ENCODE data around the gene ERG28.

ERG28 gene

GRCh38 chr14:75700295-75700694 is 39.6 kb upstream of the ERG28 start:
- no peak overlapping the region for H3K27ac ChIP-seq (replicated peaks)
- H3K27me3 ChIP-seq (ENCODE audit: insufficient read depth, poor library complexity, severe bottlenecking): no peaks in the 10 kb centered on the region
- H3K4me3 ChIP-seq (replicated peaks; ENCODE audit: insufficient read depth, low read length): no peak overlapping the region
- DNase-seq (ENCODE audit: low read depth in 1 of 2, low spot score in 1 of 2): no peak
- TF ChIP-seq SPI1 (IDR thresholded peaks at IDR 0.05; ENCODE audit: borderline replicate concordance, low read depth) (no peak), GABPA (IDR thresholded peaks at IDR 0.05; ENCODE audit: low read depth) (no peak), REST (IDR thresholded peaks at IDR 0.05; ENCODE audit: insufficient replicate concordance, low read depth) (no peak), POLR2AphosphoS5 (IDR thresholded peaks at IDR 0.05; ENCODE audit: low read depth) (no peak), CTCF (IDR thresholded peaks at IDR 0.05; ENCODE audit: insufficient read depth, low read length) (no peak)

- Histone ChIP-seq H3K27ac (replicated peaks) (no peak overlapping the region), H3K27me3 (ENCODE audit: insufficient read depth, poor library complexity, severe bottlenecking) (no peaks in the 10 kb centered on the region), H3K4me3 (replicated peaks; ENCODE audit: insufficient read depth, low read length) (no peak overlapping the region)
- no peak for TF ChIP-seq CTCF (IDR thresholded peaks at IDR 0.05; ENCODE audit: insufficient read depth, low read length)
- TF ChIP-seq POLR2AphosphoS5 (IDR thresholded peaks at IDR 0.05; ENCODE audit: low read depth): no peak
- TF ChIP-seq REST (IDR thresholded peaks at IDR 0.05; ENCODE audit: insufficient replicate concordance, low read depth): no peak
- TF ChIP-seq GABPA (IDR thresholded peaks at IDR 0.05; ENCODE audit: low read depth): no peak
- no peak for TF ChIP-seq SPI1 (IDR thresholded peaks at IDR 0.05; ENCODE audit: borderline replicate concordance, low read depth)
- no peak for DNase-seq (ENCODE audit: low read depth in 1 of 2, low spot score in 1 of 2)
Measured at GRCh38 chr14:75699331-75699730, 38.7 kb upstream of the ERG28 start.

GRCh38 chr14:75697918-75698317 is 37.2 kb upstream of the ERG28 start:
- DNase-seq (ENCODE audit: low read depth in 1 of 2, low spot score in 1 of 2): no peak
- Histone ChIP-seq H3K27me3 (ENCODE audit: insufficient read depth, poor library complexity, severe bottlenecking) (no peaks in the 10 kb centered on the region), H3K4me3 (replicated peaks; ENCODE audit: insufficient read depth, low read length) (no peak overlapping the region), H3K27ac (replicated peaks) (no peak overlapping the region)
- TF ChIP-seq SPI1 (IDR thresholded peaks at IDR 0.05; ENCODE audit: borderline replicate concordance, low read depth) (no peak), GABPA (IDR thresholded peaks at IDR 0.05; ENCODE audit: low read depth) (no peak), POLR2AphosphoS5 (IDR thresholded peaks at IDR 0.05; ENCODE audit: low read depth) (no peak), REST (IDR thresholded peaks at IDR 0.05; ENCODE audit: insufficient replicate concordance, low read depth) (no peak), CTCF (IDR thresholded peaks at IDR 0.05; ENCODE audit: insufficient read depth, low read length) (no peak)

All from HL-60 (cell line).